NB4 (cell line): Measurements from ENCODE around the gene TMEM97.

Experiments
- DNase-seq: peaks from one replicate; pipeline ENCODE4 v3.0.0; 2010; ENCODE audit warnings: low read depth
- H3K4me3 ChIP-seq: one replicate; pipeline ENCODE4 v1.5.1; 2011; ENCODE audit warnings: mild to moderate bottlenecking, low read depth, low read length, moderate library complexity
- CTCF ChIP-seq: IDR thresholded peaks from one replicate; pipeline ENCODE4 v1.5.1; 2012; ENCODE audit warnings: low read depth, low read length
- MAX ChIP-seq: IDR thresholded peaks from 2 replicates; pipeline ENCODE4 v1.6.1; 2011; ENCODE audit warnings: low read depth, low read length
- MYC ChIP-seq: IDR thresholded peaks from 2 replicates; pipeline ENCODE4 v1.6.1; 2011; ENCODE audit warnings: low read depth, low read length
- POLR2A ChIP-seq: IDR thresholded peaks from 2 replicates; pipeline ENCODE4 v1.6.1; 2011; ENCODE audit warnings: mild to moderate bottlenecking; ENCODE audit not compliant: insufficient read length; ENCODE audit errors: extremely low read depth

TMEM97 gene

GRCh38 chr17:28306954-28307401, 12.0 kb upstream of the TMEM97 start:
- no peak for DNase-seq
- no peak for TF ChIP-seq CTCF
- TF ChIP-seq MYC: no peak
- TF ChIP-seq POLR2A: no peak
- no peak for TF ChIP-seq MAX
- H3K4me3 ChIP-seq: no peak overlapping the region

DNA sequence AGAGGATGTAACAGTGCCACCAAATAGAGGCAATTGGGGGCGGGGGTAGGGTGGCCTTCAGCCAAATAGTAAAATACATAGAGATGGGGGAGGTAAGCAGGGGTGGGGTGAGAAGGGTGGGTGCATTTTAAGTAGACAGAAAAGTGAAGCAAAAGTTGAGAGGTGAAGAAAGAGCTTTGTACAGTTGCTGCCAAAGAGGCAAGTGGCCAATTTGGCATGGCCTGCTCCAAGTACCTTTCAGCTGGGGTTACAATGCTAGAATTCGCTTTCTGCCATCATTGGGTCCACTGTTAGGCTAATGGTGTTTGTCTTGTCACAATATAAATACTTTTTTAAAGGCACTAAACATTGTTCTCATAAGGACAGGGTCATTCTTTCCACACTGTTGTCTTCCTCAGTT, 5.2 kb upstream of the TMEM97 start:
- no peak for DNase-seq
- TF ChIP-seq CTCF (no peak), POLR2A (no peak), MAX (no peak), MYC (no peak)
- H3K4me3 ChIP-seq: no peak overlapping the region

- H3K4me3 ChIP-seq: no peak overlapping the region
- TF ChIP-seq CTCF (no peak), POLR2A (no peak), MYC (no peak), MAX (no peak)
- DNase-seq: no peak
Measured at GRCh38 chr17:28315846-28316705, 2.9 kb upstream of the TMEM97 start.

DNA sequence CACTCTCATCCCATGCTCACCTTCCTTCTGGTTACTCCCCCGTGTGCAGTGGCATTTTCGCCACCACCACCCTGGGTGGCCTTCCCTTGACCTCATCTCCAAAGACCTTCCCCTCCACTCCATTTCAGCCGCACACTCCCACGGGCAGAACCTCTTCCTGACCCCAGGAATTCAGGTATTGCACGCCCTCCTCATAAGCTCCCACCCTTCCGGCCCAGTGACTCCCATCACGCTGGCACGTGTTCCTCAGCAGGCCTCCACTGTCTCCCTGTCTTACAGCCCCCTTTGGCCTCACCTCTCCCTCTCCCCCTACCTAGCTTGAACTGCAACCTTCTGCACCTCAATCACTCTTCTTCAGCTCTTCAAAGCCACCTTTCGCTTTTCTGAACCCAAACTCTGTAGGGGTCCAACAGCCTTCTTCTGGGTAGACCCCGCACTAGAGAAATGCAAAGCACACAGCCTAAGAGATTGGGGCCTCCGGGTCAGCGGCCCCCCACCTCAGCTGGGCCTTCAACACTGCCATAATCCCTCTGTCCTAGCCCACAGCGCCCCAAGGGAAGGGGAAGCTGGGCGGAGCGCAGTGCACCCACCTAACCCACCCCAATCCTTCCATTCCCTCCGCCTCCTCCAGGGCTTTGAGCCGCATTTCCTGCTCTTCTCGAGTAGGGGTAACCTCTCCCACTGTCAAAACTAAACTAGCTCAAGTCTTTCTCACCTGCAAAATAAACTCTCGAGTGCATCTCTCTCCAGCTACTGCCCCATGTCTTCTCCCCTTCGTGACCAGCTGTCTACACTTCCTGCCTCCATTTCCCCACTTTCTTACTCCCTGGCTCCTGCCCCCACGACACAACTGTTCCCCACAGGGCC, 1.7 kb upstream of the TMEM97 start:
- DNase-seq: no peak
- H3K4me3 ChIP-seq: peak overlapping the region; percentile 56
- no peak for TF ChIP-seq MYC
- no peak for TF ChIP-seq CTCF
- no peak for TF ChIP-seq POLR2A
- TF ChIP-seq MAX: no peak

DNA sequence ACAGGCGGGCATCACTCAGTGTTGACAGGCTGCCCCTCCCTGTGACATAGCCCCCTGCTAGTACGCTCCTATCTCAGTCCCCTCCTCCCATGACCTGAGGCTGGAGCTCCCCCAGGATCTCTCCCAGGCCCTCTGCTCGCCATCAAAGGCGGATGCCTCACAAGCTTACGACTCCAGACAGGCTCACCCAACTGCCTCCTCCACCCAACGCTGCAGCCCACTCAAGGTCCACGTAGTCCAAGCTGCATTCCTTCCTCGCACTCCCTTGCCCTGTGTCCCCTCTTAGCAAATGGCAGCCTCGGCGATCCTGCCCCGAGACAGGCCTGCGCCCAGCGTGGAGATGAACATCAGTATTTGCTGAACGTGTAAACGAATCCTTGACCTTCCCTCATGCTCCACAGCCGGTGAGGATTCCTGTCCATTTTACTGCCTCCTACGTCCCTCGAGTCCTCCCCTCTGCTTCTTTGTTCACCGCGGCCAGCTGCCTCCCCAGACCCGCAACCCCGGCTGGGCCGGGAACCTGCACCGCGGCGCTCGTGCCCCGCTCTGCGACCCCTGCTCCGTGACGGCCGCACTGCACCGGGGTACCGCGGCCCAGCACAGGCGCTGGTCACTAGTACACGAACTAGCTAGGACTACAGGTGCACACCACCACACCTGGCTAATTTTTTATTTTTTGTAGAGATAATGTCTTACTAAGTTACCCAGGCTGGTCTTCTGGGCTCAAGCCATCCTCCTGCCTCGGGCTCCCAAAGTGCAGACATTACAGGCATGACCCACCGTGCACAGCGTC, 838 bp upstream of the TMEM97 start:
- TF ChIP-seq MAX (no peak), CTCF (no peak), POLR2A (no peak), MYC (no peak)
- peak; percentile 55 for DNase-seq
- peak overlapping the region; percentile 56 for H3K4me3 ChIP-seq
